ENCODE data around the gene GPR82.

Gene GPR82

GRCh38 chrX:41739871-41740270 is 15.9 kb downstream of the GPR82 start:
- Histone ChIP-seq H3K9ac (ENCODE audit: low read depth, low read length) (0 out of 2 replicates have a peak overlapping the region, but pooled peaks have one; percentile 7), H3K4me3 (ENCODE audit: low read length) (no peak overlapping the region), H3K9me3 (ENCODE audit: insufficient read depth, low read depth, low read length) (no peaks in the 10 kb centered on the region), H3K36me3 (ENCODE audit: insufficient read depth, low read length) (0 out of 2 replicates have a peak, but pooled peaks cover 7% of the 10 kb centered on the region), H3K27ac (ENCODE audit: low read depth, low read length) (no peak overlapping the region; the same call in 1 of the 2 replicates), H3K4me1 (ENCODE audit: insufficient read depth, low read length) (peaks cover 17% of the 10 kb centered on the region), H3K27me3 (ENCODE audit: insufficient read depth, low read length) (no peaks in the 10 kb centered on the region)
- WGBS = no CpG with 5 or more reads among the region's 1 CpG

- Histone ChIP-seq H3K4me3 (ENCODE audit: low read length) (no peak overlapping the region), H3K9me3 (ENCODE audit: insufficient read depth, low read depth, low read length) (no peaks in the 10 kb centered on the region)
- 87% methylated on average over 2 of the region's 3 CpGs for WGBS
Measured at GRCh38 chrX:41750716-41751115, 26.7 kb downstream of the GPR82 start.

GRCh38 chrX:41758401-41758800 is 34.4 kb downstream of the GPR82 start:
- WGBS = 97% methylated on average over 2 of the region's 2 CpGs

More at GRCh38 chrX:41750716-41751115, 26.7 kb downstream of the GPR82 start:
- Histone ChIP-seq H3K4me1 (ENCODE audit: insufficient read depth, low read length) (no peaks in the 10 kb centered on the region), H3K9ac (ENCODE audit: low read depth, low read length) (no peak overlapping the region), H3K27ac (ENCODE audit: low read depth, low read length) (no peak overlapping the region), H3K27me3 (ENCODE audit: insufficient read depth, low read length) (no peaks in the 10 kb centered on the region), H3K36me3 (ENCODE audit: insufficient read depth, low read length) (no peaks in the 10 kb centered on the region)

GRCh38 chrX:41759817-41760216 is 35.8 kb downstream of the GPR82 start:
- Histone ChIP-seq H3K9ac (ENCODE audit: low read depth, low read length) (no peak overlapping the region), H3K9me3 (ENCODE audit: insufficient read depth, low read depth, low read length) (no peaks in the 10 kb centered on the region), H3K27me3 (ENCODE audit: insufficient read depth, low read length) (no peaks in the 10 kb centered on the region), H3K4me1 (ENCODE audit: insufficient read depth, low read length) (0 out of 2 replicates have a peak, but pooled peaks cover 3% of the 10 kb centered on the region), H3K4me3 (ENCODE audit: low read length) (no peak overlapping the region), H3K27ac (ENCODE audit: low read depth, low read length) (no peak overlapping the region), H3K36me3 (ENCODE audit: insufficient read depth, low read length) (no peaks in the 10 kb centered on the region)
- WGBS = 53% methylated on average over 2 of the region's 3 CpGs

More at GRCh38 chrX:41758401-41758800, 34.4 kb downstream of the GPR82 start:
- no peak overlapping the region for H3K27ac ChIP-seq (ENCODE audit: low read depth, low read length)
- H3K4me3 ChIP-seq (ENCODE audit: low read length) = no peak overlapping the region
- no peaks in the 10 kb centered on the region for H3K36me3 ChIP-seq (ENCODE audit: insufficient read depth, low read length)
- H3K27me3 ChIP-seq (ENCODE audit: insufficient read depth, low read length) = no peaks in the 10 kb centered on the region
- H3K4me1 ChIP-seq (ENCODE audit: insufficient read depth, low read length) = 0 out of 2 replicates have a peak, but pooled peaks cover 3% of the 10 kb centered on the region
- H3K9me3 ChIP-seq (ENCODE audit: insufficient read depth, low read depth, low read length) = no peaks in the 10 kb centered on the region
- H3K9ac ChIP-seq (ENCODE audit: low read depth, low read length) = no peak overlapping the region

- Histone ChIP-seq H3K27me3 (ENCODE audit: insufficient read depth, low read length) (no peaks in the 10 kb centered on the region), H3K27ac (ENCODE audit: low read depth, low read length) (no peak overlapping the region), H3K4me3 (ENCODE audit: low read length) (no peak overlapping the region), H3K9me3 (ENCODE audit: insufficient read depth, low read depth, low read length) (no peaks in the 10 kb centered on the region), H3K4me1 (ENCODE audit: insufficient read depth, low read length) (0 out of 2 replicates have a peak, but pooled peaks cover 3% of the 10 kb centered on the region), H3K36me3 (ENCODE audit: insufficient read depth, low read length) (no peaks in the 10 kb centered on the region), H3K9ac (ENCODE audit: low read depth, low read length) (no peak overlapping the region)
- no CpG with 5 or more reads among the region's 3 CpGs for WGBS
Measured at GRCh38 chrX:41761169-41761568, 37.2 kb downstream of the GPR82 start.

GRCh38 chrX:41761702-41762101 is 37.7 kb downstream of the GPR82 start:
- Histone ChIP-seq H3K27me3 (ENCODE audit: insufficient read depth, low read length) (no peaks in the 10 kb centered on the region), H3K9me3 (ENCODE audit: insufficient read depth, low read depth, low read length) (no peaks in the 10 kb centered on the region), H3K27ac (ENCODE audit: low read depth, low read length) (no peak overlapping the region), H3K4me1 (ENCODE audit: insufficient read depth, low read length) (0 out of 2 replicates have a peak, but pooled peaks cover 3% of the 10 kb centered on the region), H3K4me3 (ENCODE audit: low read length) (no peak overlapping the region), H3K9ac (ENCODE audit: low read depth, low read length) (no peak overlapping the region), H3K36me3 (ENCODE audit: insufficient read depth, low read length) (no peaks in the 10 kb centered on the region)

- Histone ChIP-seq H3K4me3 (ENCODE audit: low read length) (no peak overlapping the region), H3K9me3 (ENCODE audit: insufficient read depth, low read depth, low read length) (no peaks in the 10 kb centered on the region), H3K27me3 (ENCODE audit: insufficient read depth, low read length) (no peaks in the 10 kb centered on the region), H3K9ac (ENCODE audit: low read depth, low read length) (no peak overlapping the region), H3K27ac (ENCODE audit: low read depth, low read length) (no peak overlapping the region), H3K36me3 (ENCODE audit: insufficient read depth, low read length) (no peaks in the 10 kb centered on the region), H3K4me1 (ENCODE audit: insufficient read depth, low read length) (no peaks in the 10 kb centered on the region; the same call in 1 of the 2 replicates)
- 89% methylated on average over 1 of the region's 1 CpG for WGBS
Measured at GRCh38 chrX:41779030-41779564, 55.1 kb downstream of the GPR82 start.
